GM12878 (cell line): ENCODE measurements around the gene NAV3.

ENCODE experiments used
- FOXK2 ChIP-seq: fragments of 450-650 bp; IDR thresholded peaks from 2 replicates; pipeline ENCODE4 v1.6.1; 2017; ENCODE audit warnings: mild to moderate bottlenecking, moderate library complexity
- POLR2AphosphoS5 ChIP-seq: IDR thresholded peaks from 2 replicates; pipeline ENCODE4 v1.6.1; 2011; ENCODE audit warnings: mild to moderate bottlenecking, low read length, inconsistent platforms

DNA sequence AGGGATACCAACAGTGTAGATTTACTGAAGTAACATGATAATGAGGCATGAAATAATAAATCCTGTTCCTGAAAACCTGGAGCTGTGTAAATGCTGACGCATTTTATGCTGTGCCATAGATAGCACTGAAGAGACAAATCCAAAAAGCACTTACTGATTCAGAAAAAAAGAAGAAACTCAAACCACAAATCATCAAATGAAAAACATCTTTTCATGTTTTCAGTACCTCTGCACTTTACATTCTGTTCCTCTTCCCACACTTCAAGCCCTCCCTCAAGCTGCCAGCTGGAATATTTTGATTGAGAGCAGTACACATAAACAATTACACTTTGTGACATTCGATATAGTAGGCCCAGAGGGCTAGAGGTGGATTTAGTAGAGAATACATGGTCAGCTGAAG, 362.3 kb downstream of the NAV3 start:
- TF ChIP-seq FOXK2, result no peak
- TF ChIP-seq POLR2AphosphoS5, result no peak
